Astrocyte (in vitro differentiated cells and primary cell): ENCODE data around the gene EXO5.

Experiments
- EZH2 ChIP-seq: IDR thresholded peaks from 2 replicates; pipeline ENCODE4 v1.6.1; 2012; ENCODE audit warnings: mild to moderate bottlenecking, low read length, inconsistent platforms; ENCODE audit not compliant: insufficient read depth
- TF ChIP-seq, protein P1 (sequence below): IDR thresholded peaks from 2 replicates; pipeline ENCODE4 v1.5.1; 2011; ENCODE audit warnings: low read depth, mild to moderate bottlenecking, inconsistent platforms, low read length, moderate library complexity; ENCODE audit not compliant: insufficient read depth

DNA sequence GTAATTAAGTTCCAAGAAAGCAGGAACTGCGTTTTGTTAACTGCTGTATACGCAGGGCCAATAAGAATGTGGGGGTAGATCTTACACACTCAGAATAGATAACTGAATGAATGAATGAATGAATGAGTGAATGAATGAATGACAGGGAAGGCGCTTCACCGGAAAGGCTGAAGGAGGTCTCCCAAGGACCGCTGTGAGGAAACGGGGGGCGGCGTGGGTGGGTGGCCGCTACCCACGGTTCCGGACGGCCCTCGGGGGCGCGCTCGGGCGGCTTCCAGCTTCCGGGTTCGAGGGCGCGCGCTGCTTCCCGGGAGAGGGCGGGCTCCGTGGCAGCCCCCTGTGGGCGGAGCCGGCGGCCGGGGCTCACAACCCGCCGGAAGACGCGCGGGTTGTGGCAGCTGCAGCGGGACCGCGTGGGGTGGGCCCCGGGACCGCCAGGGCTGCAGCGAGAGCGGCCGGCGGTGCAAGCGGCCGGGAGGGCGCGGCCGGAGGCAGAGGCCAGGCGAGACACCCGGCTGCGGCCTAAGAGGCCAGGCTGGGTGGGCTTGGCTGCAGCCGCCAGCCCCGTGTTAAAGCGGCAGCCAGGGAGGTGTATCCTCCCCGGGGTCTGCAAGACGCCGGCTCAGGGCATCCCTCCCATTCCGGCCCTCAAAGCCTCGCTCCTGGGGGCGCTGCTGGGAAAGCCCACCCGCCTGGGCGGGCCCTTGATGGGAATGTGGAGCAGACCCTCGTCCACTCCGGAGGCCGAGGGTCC, 31.5 kb upstream of the EXO5 start, which contains the start of gene ZFP69:
- TF ChIP-seq, protein P1, sequence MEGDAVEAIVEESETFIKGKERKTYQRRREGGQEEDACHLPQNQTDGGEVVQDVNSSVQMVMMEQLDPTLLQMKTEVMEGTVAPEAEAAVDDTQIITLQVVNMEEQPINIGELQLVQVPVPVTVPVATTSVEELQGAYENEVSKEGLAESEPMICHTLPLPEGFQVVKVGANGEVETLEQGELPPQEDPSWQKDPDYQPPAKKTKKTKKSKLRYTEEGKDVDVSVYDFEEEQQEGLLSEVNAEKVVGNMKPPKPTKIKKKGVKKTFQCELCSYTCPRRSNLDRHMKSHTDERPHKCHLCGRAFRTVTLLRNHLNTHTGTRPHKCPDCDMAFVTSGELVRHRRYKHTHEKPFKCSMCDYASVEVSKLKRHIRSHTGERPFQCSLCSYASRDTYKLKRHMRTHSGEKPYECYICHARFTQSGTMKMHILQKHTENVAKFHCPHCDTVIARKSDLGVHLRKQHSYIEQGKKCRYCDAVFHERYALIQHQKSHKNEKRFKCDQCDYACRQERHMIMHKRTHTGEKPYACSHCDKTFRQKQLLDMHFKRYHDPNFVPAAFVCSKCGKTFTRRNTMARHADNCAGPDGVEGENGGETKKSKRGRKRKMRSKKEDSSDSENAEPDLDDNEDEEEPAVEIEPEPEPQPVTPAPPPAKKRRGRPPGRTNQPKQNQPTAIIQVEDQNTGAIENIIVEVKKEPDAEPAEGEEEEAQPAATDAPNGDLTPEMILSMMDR: no peak
- no peak for TF ChIP-seq EZH2
